ENCODE results near the gene KMT2A. TPM values are rescaled to one million over a fixed set of nuclear protein-coding genes. Genes with fewer than 3 reads are reported as not detected.
A peak's percentile ranks its signal among the peaks of the same experiment; 100 is the strongest.

Gene KMT2A
- polyA plus RNA-seq, 1 donor from 2014 or later = 16.7 TPM

GRCh38 chr11:118434553-118435289 is 1.6 kb upstream of the KMT2A start:
- Histone ChIP-seq H3K9me2 (ENCODE audit: insufficient read depth, low read length) (no peaks in the 10 kb centered on the region), H3K27ac (ENCODE audit: low read length) (peak overlapping the region; percentile 98), H3K4me3 (ENCODE audit: low read length) (peak overlapping the region; percentile 96), H3K36me3 (ENCODE audit: insufficient read depth, low read length) (no peaks in the 10 kb centered on the region), H3K9ac (ENCODE audit: low read length) (peak overlapping the region; percentile 99), H4K20me1 (ENCODE audit: insufficient read depth) (peaks cover 15% of the 10 kb centered on the region), H3F3A (ENCODE audit: insufficient read depth, low read length, poor library complexity, severe bottlenecking) (peaks cover 9% of the 10 kb centered on the region), H3K4me2 (ENCODE audit: low read length) (peak overlapping the region; percentile 90), H3K79me2 (replicated peaks; ENCODE audit: insufficient read depth, low read length) (peaks cover 31% of the 10 kb centered on the region), H2AFZ (ENCODE audit: low read depth, low read length) (peak overlapping the region; percentile 66), H3K27me3 (ENCODE audit: insufficient read depth, low read depth, low read length) (no peaks in the 10 kb centered on the region), H3K9me3 (ENCODE audit: low read length) (no peaks in the 10 kb centered on the region)
- TF ChIP-seq SMC3 (conservative IDR thresholded peaks at IDR 0.05; ENCODE audit: poor library complexity) (peak; percentile 61), POLR2AphosphoS5 (IDR thresholded peaks at IDR 0.05) (peak; percentile 79), TAF1 (IDR thresholded peaks at IDR 0.05; ENCODE audit: low read depth) (peak; percentile 50), MXI1 (conservative IDR thresholded peaks at IDR 0.05; ENCODE audit: poor library complexity, severe bottlenecking) (peak; percentile 61), EP300 (conservative IDR thresholded peaks at IDR 0.05; ENCODE audit: poor library complexity, severe bottlenecking) (no peak), RAD21 (conservative IDR thresholded peaks at IDR 0.05) (peak; percentile 60), EZH2 (IDR thresholded peaks at IDR 0.05; ENCODE audit: borderline replicate concordance, insufficient read depth, low read length, poor library complexity, severe bottlenecking) (no peak)
- TF ChIP-seq, protein P1, sequence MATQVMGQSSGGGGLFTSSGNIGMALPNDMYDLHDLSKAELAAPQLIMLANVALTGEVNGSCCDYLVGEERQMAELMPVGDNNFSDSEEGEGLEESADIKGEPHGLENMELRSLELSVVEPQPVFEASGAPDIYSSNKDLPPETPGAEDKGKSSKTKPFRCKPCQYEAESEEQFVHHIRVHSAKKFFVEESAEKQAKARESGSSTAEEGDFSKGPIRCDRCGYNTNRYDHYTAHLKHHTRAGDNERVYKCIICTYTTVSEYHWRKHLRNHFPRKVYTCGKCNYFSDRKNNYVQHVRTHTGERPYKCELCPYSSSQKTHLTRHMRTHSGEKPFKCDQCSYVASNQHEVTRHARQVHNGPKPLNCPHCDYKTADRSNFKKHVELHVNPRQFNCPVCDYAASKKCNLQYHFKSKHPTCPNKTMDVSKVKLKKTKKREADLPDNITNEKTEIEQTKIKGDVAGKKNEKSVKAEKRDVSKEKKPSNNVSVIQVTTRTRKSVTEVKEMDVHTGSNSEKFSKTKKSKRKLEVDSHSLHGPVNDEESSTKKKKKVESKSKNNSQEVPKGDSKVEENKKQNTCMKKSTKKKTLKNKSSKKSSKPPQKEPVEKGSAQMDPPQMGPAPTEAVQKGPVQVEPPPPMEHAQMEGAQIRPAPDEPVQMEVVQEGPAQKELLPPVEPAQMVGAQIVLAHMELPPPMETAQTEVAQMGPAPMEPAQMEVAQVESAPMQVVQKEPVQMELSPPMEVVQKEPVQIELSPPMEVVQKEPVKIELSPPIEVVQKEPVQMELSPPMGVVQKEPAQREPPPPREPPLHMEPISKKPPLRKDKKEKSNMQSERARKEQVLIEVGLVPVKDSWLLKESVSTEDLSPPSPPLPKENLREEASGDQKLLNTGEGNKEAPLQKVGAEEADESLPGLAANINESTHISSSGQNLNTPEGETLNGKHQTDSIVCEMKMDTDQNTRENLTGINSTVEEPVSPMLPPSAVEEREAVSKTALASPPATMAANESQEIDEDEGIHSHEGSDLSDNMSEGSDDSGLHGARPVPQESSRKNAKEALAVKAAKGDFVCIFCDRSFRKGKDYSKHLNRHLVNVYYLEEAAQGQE (IDR thresholded peaks at IDR 0.05; ENCODE audit: borderline replicate concordance) = no peak
- TF ChIP-seq, protein P2, sequence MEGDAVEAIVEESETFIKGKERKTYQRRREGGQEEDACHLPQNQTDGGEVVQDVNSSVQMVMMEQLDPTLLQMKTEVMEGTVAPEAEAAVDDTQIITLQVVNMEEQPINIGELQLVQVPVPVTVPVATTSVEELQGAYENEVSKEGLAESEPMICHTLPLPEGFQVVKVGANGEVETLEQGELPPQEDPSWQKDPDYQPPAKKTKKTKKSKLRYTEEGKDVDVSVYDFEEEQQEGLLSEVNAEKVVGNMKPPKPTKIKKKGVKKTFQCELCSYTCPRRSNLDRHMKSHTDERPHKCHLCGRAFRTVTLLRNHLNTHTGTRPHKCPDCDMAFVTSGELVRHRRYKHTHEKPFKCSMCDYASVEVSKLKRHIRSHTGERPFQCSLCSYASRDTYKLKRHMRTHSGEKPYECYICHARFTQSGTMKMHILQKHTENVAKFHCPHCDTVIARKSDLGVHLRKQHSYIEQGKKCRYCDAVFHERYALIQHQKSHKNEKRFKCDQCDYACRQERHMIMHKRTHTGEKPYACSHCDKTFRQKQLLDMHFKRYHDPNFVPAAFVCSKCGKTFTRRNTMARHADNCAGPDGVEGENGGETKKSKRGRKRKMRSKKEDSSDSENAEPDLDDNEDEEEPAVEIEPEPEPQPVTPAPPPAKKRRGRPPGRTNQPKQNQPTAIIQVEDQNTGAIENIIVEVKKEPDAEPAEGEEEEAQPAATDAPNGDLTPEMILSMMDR (IDR thresholded peaks at IDR 0.05; ENCODE audit: poor library complexity, severe bottlenecking) = peak; percentile 57

GRCh38 chr11:118435290-118435892 is 901 bp upstream of the KMT2A start:
- Histone ChIP-seq H3K79me2 (replicated peaks; ENCODE audit: insufficient read depth, low read length) (peaks cover 38% of the 10 kb centered on the region), H3K9me2 (ENCODE audit: insufficient read depth, low read length) (no peaks in the 10 kb centered on the region), H3F3A (ENCODE audit: insufficient read depth, low read length, poor library complexity, severe bottlenecking) (peaks cover 9% of the 10 kb centered on the region), H3K4me2 (ENCODE audit: low read length) (peak overlapping the region; percentile 90), H3K4me3 (ENCODE audit: low read length) (peak overlapping the region; percentile 96), H3K27ac (ENCODE audit: low read length) (peak overlapping the region; percentile 98), H3K9me3 (ENCODE audit: low read length) (no peaks in the 10 kb centered on the region), H2AFZ (ENCODE audit: low read depth, low read length) (peak overlapping the region; percentile 66), H4K20me1 (ENCODE audit: insufficient read depth) (peaks cover 22% of the 10 kb centered on the region), H3K9ac (ENCODE audit: low read length) (peak overlapping the region; percentile 99), H3K36me3 (ENCODE audit: insufficient read depth, low read length) (no peaks in the 10 kb centered on the region), H3K27me3 (ENCODE audit: insufficient read depth, low read depth, low read length) (no peaks in the 10 kb centered on the region)
- TF ChIP-seq, protein P2 (IDR thresholded peaks at IDR 0.05; ENCODE audit: poor library complexity, severe bottlenecking) = no peak
- no peak for TF ChIP-seq EP300 (conservative IDR thresholded peaks at IDR 0.05; ENCODE audit: poor library complexity, severe bottlenecking)
- TF ChIP-seq MXI1 (conservative IDR thresholded peaks at IDR 0.05; ENCODE audit: poor library complexity, severe bottlenecking) = peak; percentile 62
- peak; percentile 57 for TF ChIP-seq POLR2AphosphoS5 (IDR thresholded peaks at IDR 0.05)
- TF ChIP-seq RAD21 (conservative IDR thresholded peaks at IDR 0.05) = no peak
- TF ChIP-seq TAF1 (IDR thresholded peaks at IDR 0.05; ENCODE audit: low read depth) = no peak
- TF ChIP-seq SMC3 (conservative IDR thresholded peaks at IDR 0.05; ENCODE audit: poor library complexity) = peak; percentile 12
- TF ChIP-seq EZH2 (IDR thresholded peaks at IDR 0.05; ENCODE audit: borderline replicate concordance, insufficient read depth, low read length, poor library complexity, severe bottlenecking) = no peak
- TF ChIP-seq, protein P1 (IDR thresholded peaks at IDR 0.05; ENCODE audit: borderline replicate concordance) = no peak

All from neural cell (in vitro differentiated cells).